Ishikawa (cell line): ENCODE measurements around the gene MBNL1.

Source experiments
- CEBPB ChIP-seq: IDR thresholded peaks from 2 replicates; pipeline ENCODE4 v1.6.1; 2012
- CREB1 ChIP-seq: IDR thresholded peaks from 2 replicates; pipeline ENCODE4 v1.6.1; 2012; ENCODE audit warnings: low read depth
- EGR1 ChIP-seq: IDR thresholded peaks from 2 replicates; pipeline ENCODE4 v1.6.1; 2012
- EP300 ChIP-seq: IDR thresholded peaks from 2 replicates; pipeline ENCODE4 v1.6.1; 2012; ENCODE audit warnings: borderline replicate concordance
- FOXM1 ChIP-seq: IDR thresholded peaks from 2 replicates; pipeline ENCODE4 v1.6.1; 2012; ENCODE audit warnings: low read depth, borderline replicate concordance
- MAX ChIP-seq: IDR thresholded peaks from 2 replicates; pipeline ENCODE4 v1.6.1; 2012
- NFIC ChIP-seq: IDR thresholded peaks from 2 replicates; pipeline ENCODE4 v1.6.1; 2012
- RAD21 ChIP-seq: IDR thresholded peaks from 2 replicates; pipeline ENCODE4 v1.6.1; 2012; ENCODE audit warnings: low read depth
- REST ChIP-seq: IDR thresholded peaks from 2 replicates; pipeline ENCODE4 v1.6.1; 2012; ENCODE audit warnings: low read depth, mild to moderate bottlenecking
- TAF1 ChIP-seq: IDR thresholded peaks from 2 replicates; pipeline ENCODE4 v1.6.1; 2012; ENCODE audit warnings: low read depth, mild to moderate bottlenecking
- TCF12 ChIP-seq: IDR thresholded peaks from 2 replicates; pipeline ENCODE4 v1.6.1; 2012; ENCODE audit warnings: low read depth
- TEAD4 ChIP-seq: IDR thresholded peaks from 2 replicates; pipeline ENCODE4 v1.6.1; 2012
- USF1 ChIP-seq: IDR thresholded peaks from 2 replicates; pipeline ENCODE4 v1.6.1; 2012
- YY1 ChIP-seq: IDR thresholded peaks from 2 replicates; pipeline ENCODE4 v1.6.1; 2012; ENCODE audit warnings: low read depth
- ZBTB7A ChIP-seq: IDR thresholded peaks from 2 replicates; pipeline ENCODE4 v1.6.1; 2012; ENCODE audit warnings: low read depth

MBNL1 gene

GRCh38 chr3:152365126-152365525 is 96.4 kb downstream of the MBNL1 start:
- no peak for TF ChIP-seq REST
- TF ChIP-seq CEBPB = no peak
- TF ChIP-seq EGR1 = no peak
- no peak for TF ChIP-seq RAD21
- TF ChIP-seq USF1 = no peak
- TF ChIP-seq EP300 = no peak
- no peak for TF ChIP-seq YY1
- no peak for TF ChIP-seq FOXM1

GRCh38 chr3:152365766-152366593 is 97.3 kb downstream of the MBNL1 start:
- no peak for TF ChIP-seq RAD21
- TF ChIP-seq REST = no peak
- TF ChIP-seq MAX = no peak
- TF ChIP-seq CREB1 = no peak
- TF ChIP-seq NFIC = no peak
- no peak for TF ChIP-seq TAF1
- no peak for TF ChIP-seq ZBTB7A
- no peak for TF ChIP-seq CEBPB
- TF ChIP-seq USF1 = no peak
- no peak for TF ChIP-seq TEAD4
- no peak for TF ChIP-seq TCF12
- TF ChIP-seq YY1 = no peak
- no peak for TF ChIP-seq EGR1
- TF ChIP-seq EP300 = no peak
- TF ChIP-seq FOXM1 = no peak

- TF ChIP-seq TCF12 (no peak), RAD21 (no peak), CEBPB (no peak), NFIC (no peak), USF1 (no peak), ZBTB7A (no peak), TEAD4 (no peak), MAX (no peak), FOXM1 (no peak), REST (no peak), YY1 (no peak), CREB1 (no peak), EP300 (no peak), EGR1 (no peak)
Observed at GRCh38 chr3:152373379-152373778, 104.7 kb downstream of the MBNL1 start.

GRCh38 chr3:152374262-152374990 is 105.7 kb downstream of the MBNL1 start:
- no peak for TF ChIP-seq EGR1
- no peak for TF ChIP-seq TCF12
- TF ChIP-seq NFIC = no peak
- TF ChIP-seq REST = no peak
- no peak for TF ChIP-seq MAX
- no peak for TF ChIP-seq RAD21
- no peak for TF ChIP-seq CEBPB
- TF ChIP-seq USF1 = no peak
- no peak for TF ChIP-seq YY1
- no peak for TF ChIP-seq EP300
